ENCODE results near the gene SH3BP1. TPM values are rescaled to one million over a fixed set of nuclear protein-coding genes. Genes with fewer than 3 reads are reported as not detected.

The SH3BP1 gene
- total and polyA plus RNA-seq, 2 of the 8 experiments (the other 6 are each of a cell fraction or from before 2014, with no cell fraction given), result 23.9 to 40.3 TPM

DNA sequence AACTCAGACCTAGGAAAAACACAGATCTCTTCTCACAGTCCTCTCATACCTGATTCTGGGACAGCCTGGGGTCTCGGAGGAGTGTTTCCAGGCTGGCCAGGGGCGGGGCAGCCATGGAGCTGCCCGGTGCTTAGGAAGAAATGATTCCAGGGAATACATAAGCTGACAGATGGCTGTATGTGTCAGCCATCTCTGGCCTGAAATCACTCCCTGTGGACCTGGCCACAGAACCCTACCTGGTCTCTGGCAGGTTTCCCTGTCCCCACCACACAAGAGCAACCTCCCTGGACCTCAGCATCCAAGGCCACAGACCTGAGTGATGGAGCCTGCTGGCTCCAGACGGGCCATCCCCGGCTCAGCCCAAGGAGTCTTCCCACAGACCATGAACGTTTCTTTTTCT lies 20.8 kb upstream of the SH3BP1 start:
- no peak overlapping the region for H4K91ac ChIP-seq (replicated peaks; ENCODE audit: insufficient read length, low read length)
- H2AK5ac ChIP-seq (ENCODE audit: low read depth, low read length), result no peak overlapping the region
- CTCF ChIA-PET (ENCODE audit: partially characterized antibody), result interaction anchor here (0.9 to 7.9 kb wide), 8 partner anchors 9 to 25 kb away, joined by 3 to 49 read pairs (median 4); no protein-coding TSS in a partner anchor
- no peaks in the 10 kb centered on the region for H3K79me1 ChIP-seq (ENCODE audit: low read depth, low read length)
- no peak overlapping the region for H4K5ac ChIP-seq (ENCODE audit: insufficient read length, low read depth, low read length)
- H2BK12ac ChIP-seq (ENCODE audit: low read depth, low read length), result no peak overlapping the region
- H3K4me3 ChIP-seq (ENCODE audit: extremely low read depth in 1 of 4, insufficient read depth in 2 of 4, low read depth in 3 of 4, low read length in 4 of 4), result no peak overlapping the region
- no peak overlapping the region for H2AFZ ChIP-seq (ENCODE audit: low read length)
- FAIRE-seq (no peak), DNase-seq (ENCODE audit: low read depth in 1 of 2, low spot score in 2 of 2) (no peak)
- no peak overlapping the region for H3K18ac ChIP-seq (ENCODE audit: extremely low read depth, low read length)
- H4K20me1 ChIP-seq (replicated peaks in 1 of 2; ENCODE audit: control insufficient read depth in 1 of 2, insufficient read depth in 2 of 2, low read length in 2 of 2), result peaks cover 0 to 6% of the 10 kb centered on the region in 2 experiments
- H2BK5ac ChIP-seq (ENCODE audit: low read depth, low read length), result no peak overlapping the region
- no peak overlapping the region for H2BK20ac ChIP-seq (ENCODE audit: low read length)
- no peak overlapping the region for H3K9ac ChIP-seq (replicated peaks in 1 of 4; ENCODE audit: extremely low read depth in 1 of 4, low read depth in 3 of 4, low read length in 3 of 4)
- WGBS, 2 experiments (ENCODE audit: extremely low coverage in 1 of 2, insufficient coverage in 1 of 2, insufficient read length in 1 of 2, insufficient replicate concordance in 2 of 2, low coverage in 1 of 2, low lambda C conversion rate in 2 of 2, missing lambda C conversion rate in 1 of 2), result 94% methylated on average over 6 of the region's 6 CpGs; no CpG with 5 or more reads in 1 of the 2 experiments
- H4K8ac ChIP-seq (ENCODE audit: extremely low read depth, insufficient read depth, low read length), result no peak overlapping the region
- no peaks in the 10 kb centered on the region for H3K23me2 ChIP-seq (ENCODE audit: low read depth, low read length)
- no peak overlapping the region for H3K4me2 ChIP-seq (ENCODE audit: insufficient read depth in 1 of 2, low read depth in 2 of 2, low read length in 2 of 2)
- no peak overlapping the region for H2BK15ac ChIP-seq (ENCODE audit: low read length)
- H3K4me1 ChIP-seq (replicated peaks in 1 of 4; ENCODE audit: control insufficient read depth in 3 of 4, insufficient read depth in 4 of 4, low read length in 3 of 4), result no peaks in the 10 kb centered on the region; a peak in 2 of 7 replicates
- no peaks in the 10 kb centered on the region for H3K79me2 ChIP-seq (ENCODE audit: control insufficient read depth in 1 of 2, insufficient read depth in 2 of 2, low read length in 2 of 2)
- POLR2A ChIA-PET (ENCODE audit: partially characterized antibody), result interaction anchor here (0.7 to 7.6 kb wide), 5 partner anchors 7 to 70 kb away, joined by 3 to 63 read pairs (median 3); partner anchors contain the start of gene GGA1
- no peak overlapping the region for H3K27ac ChIP-seq (ENCODE audit: low read depth, low read length)
- peaks cover 14 to 33% (median 19%) of the 10 kb centered on the region in 4 experiments; a peak in 7 of 8 replicates for H3K36me3 ChIP-seq (ENCODE audit: control insufficient read depth in 2 of 4, insufficient read depth in 4 of 4, low read length in 3 of 4)
- no peaks in the 10 kb centered on the region for H3K9me3 ChIP-seq (ENCODE audit: insufficient read depth in 2 of 2, low read depth in 1 of 2, low read length in 1 of 2)
- H2BK120ac ChIP-seq (replicated peaks; ENCODE audit: low read depth, low read length), result no peak overlapping the region
- H3K56ac ChIP-seq (replicated peaks; ENCODE audit: insufficient read length, low read depth, low read length), result no peak overlapping the region
- H3K4ac ChIP-seq (replicated peaks; ENCODE audit: insufficient read length, low read depth, low read length), result no peak overlapping the region
- no peaks in the 10 kb centered on the region for H3K27me3 ChIP-seq (replicated peaks in 1 of 4; ENCODE audit: control insufficient read depth in 3 of 4, extremely low read depth in 1 of 4, insufficient read depth in 3 of 4, low read length in 3 of 4)
- H3K14ac ChIP-seq (ENCODE audit: insufficient read length), result no peak overlapping the region
- H3K23ac ChIP-seq (ENCODE audit: insufficient read length), result no peak overlapping the region
- TF ChIP-seq RXRA (IDR thresholded peaks at IDR 0.05; ENCODE audit: insufficient read depth, low read depth, low read length) (no peak), TAF7 (optimal IDR thresholded peaks at IDR 0.05; ENCODE audit: borderline replicate concordance, low read depth, low read length) (no peak), SUZ12 (IDR thresholded peaks at IDR 0.05; ENCODE audit: low read length) (no peak), SP1 (IDR thresholded peaks at IDR 0.05; ENCODE audit: low read depth, low read length) (no peak), USF2 (IDR thresholded peaks at IDR 0.05; ENCODE audit: low read length) (no peak), CBX8 (IDR thresholded peaks at IDR 0.05; ENCODE audit: borderline replicate concordance, low read depth, low read length) (no peak), HDAC2 (IDR thresholded peaks at IDR 0.05; ENCODE audit: borderline replicate concordance in 1 of 2, low read depth in 2 of 2, low read length in 2 of 2) (no peak), SIX5 (IDR thresholded peaks at IDR 0.05; ENCODE audit: low read depth, low read length) (no peak), RAD21 (IDR thresholded peaks at IDR 0.05 in 1 of 2, conservative IDR thresholded peaks at IDR 0.05 in 1 of 2; ENCODE audit: low read depth in 2 of 2, low read length in 2 of 2) (no peak), POLR2A (IDR thresholded peaks at IDR 0.05; ENCODE audit: control extremely low read depth in 1 of 2, low read depth in 2 of 2, low read length in 2 of 2) (no peak), TBP (IDR thresholded peaks at IDR 0.05; ENCODE audit: low read depth, low read length) (no peak), KDM5A (IDR thresholded peaks at IDR 0.05; ENCODE audit: low read length) (no peak), EZH2 (IDR thresholded peaks at IDR 0.05; ENCODE audit: low read depth, low read length, severe bottlenecking) (no peak)

All from H1 (cell line).